ENCODE results near the gene ZBTB45.
A peak's percentile ranks its signal among the peaks of the same experiment; 100 is the strongest.

ZBTB45 gene

DNA sequence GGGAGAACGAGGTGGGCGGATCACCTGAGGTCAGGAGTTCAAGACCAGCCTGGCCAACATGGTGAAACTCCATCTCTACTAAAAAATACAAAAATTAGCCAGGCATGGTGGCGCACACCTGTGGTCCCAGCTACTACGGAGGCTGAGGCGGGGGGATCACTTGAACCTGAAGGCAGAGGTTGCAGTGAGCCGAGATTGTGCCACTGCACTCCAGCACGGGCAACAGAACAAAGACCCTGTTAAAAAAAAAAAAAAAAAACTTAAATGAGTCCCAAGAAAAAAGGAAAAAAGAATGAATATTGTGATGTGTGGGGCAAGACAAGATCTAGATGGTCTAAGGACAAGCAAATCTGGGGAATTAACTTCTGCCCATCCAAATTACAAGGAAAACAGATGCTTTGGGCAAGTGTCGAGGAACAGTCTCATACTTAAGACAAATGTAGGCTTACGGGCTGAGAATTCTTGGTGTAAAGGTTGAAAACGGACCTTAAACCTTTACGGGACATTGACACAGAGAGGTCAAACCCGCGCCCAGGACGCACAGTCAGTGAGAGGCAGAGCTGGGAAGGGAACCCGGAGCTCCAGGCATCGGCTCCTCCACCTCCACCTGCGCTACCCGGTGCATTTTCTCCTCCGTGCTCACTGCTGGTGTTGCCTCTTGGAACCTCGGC, 53.4 kb downstream of the ZBTB45 start:
- peak overlapping the region; percentile 66 to 84 for H3K4me3 ChIP-seq (ENCODE audit: low read length in 2 of 2)
- H3K9ac ChIP-seq (ENCODE audit: low read depth in 1 of 2, low read length in 2 of 2), result peak overlapping the region; percentile 49 to 50
- H3K9me3 ChIP-seq (ENCODE audit: control insufficient read depth in 2 of 2, low read length in 2 of 2), result no peaks in the 10 kb centered on the region
- H3K27ac ChIP-seq (ENCODE audit: low read depth in 2 of 2, low read length in 2 of 2), result no peak overlapping the region
- peaks cover 8 to 11% of the 10 kb centered on the region in 2 donors for H3K4me1 ChIP-seq (ENCODE audit: control insufficient read depth in 2 of 2, insufficient read depth in 2 of 2, low read length in 2 of 2)
- no peaks in the 10 kb centered on the region for H3K27me3 ChIP-seq (ENCODE audit: control insufficient read depth in 2 of 2, insufficient read depth in 2 of 2, low read length in 2 of 2)
- peaks cover 7 to 9% of the 10 kb centered on the region in 2 donors for H3K36me3 ChIP-seq (ENCODE audit: control insufficient read depth in 2 of 2, insufficient read depth in 2 of 2, low read length in 2 of 2)

Data from mucosa of rectum (tissue), 2 donors.